GM12878 (cell line): ENCODE results near the gene TIMP4. TPM values are rescaled to one million over a fixed set of nuclear protein-coding genes. Genes with fewer than 3 reads are reported as not detected.

Experiments
- ATAC-seq: fragments of 200-7000 bp; cut with Tn5 transposase; 3 replicates; pipeline ENCODE4 v1.9.1; 2020; ENCODE audit warnings: mild to moderate bottlenecking, moderate library complexity
- BruUV-seq: library from RNA; stranded (reverse); fragments of 400-500 nt; replicated peaks from 2 replicates; lab custom pipeline; 2021; lab: Mats Ljungman, UMichigan
- CTCF ChIA-PET: fragments of 300-600 bp; sonication (Branson Sonifier 250); formaldehyde crosslinking; extraction: SDS; loops from one replicate; lab custom pipeline; 2021; ENCODE audit warnings: inconsistent platforms; lab: Yijun Ruan, JAX
- POLR2A ChIA-PET: fragments of 350-600 bp; formaldehyde crosslinking; extraction: SDS; loops from one replicate; lab custom pipeline; 2021; ENCODE audit warnings: inconsistent platforms; lab: Charles Lee
- RAD21 ChIA-PET: fragments of 300-600 bp; sonication (Branson Sonifier 250); formaldehyde crosslinking; loops from one replicate; lab custom pipeline; 2023; ENCODE audit warnings: antibody characterized with exemption; ENCODE audit not compliant: unreplicated experiment; lab: Charles Lee
- SMC1A ChIA-PET: fragments of 300-600 bp; sonication (Branson Sonifier 250); formaldehyde crosslinking; loops from one replicate; lab custom pipeline; 2023; ENCODE audit not compliant: unreplicated experiment, uncharacterized antibody; lab: Charles Lee
- DNase-seq: peaks from one replicate; pipeline ENCODE4 v3.0.0-alpha.2; 2011; ENCODE audit warnings: low read depth, low spot score
- FAIRE-seq: peaks from 3 replicates; lab custom pipeline; 2011; peaks lifted over from hg19 to GRCh38; lab: Jason Lieb, UNC
- H2AFZ ChIP-seq: 2 replicates; pipeline ENCODE4 v1.6.0; 2011; ENCODE audit warnings: low read depth, low read length, control low read depth; ENCODE audit not compliant: control insufficient read depth
- H3K27ac ChIP-seq: 2 replicates; pipeline ENCODE4 v1.5.1; 2011; ENCODE audit warnings: control low read depth; ENCODE audit not compliant: control insufficient read depth, insufficient read depth
- H3K27me3 ChIP-seq, 2 experiments: replicated peaks in 1 of 2; 2 replicates each; pipeline versions ENCODE4 v1.6.0 to v1.6.1; 2011; ENCODE audit warnings: low read length in 1 of 2; ENCODE audit not compliant: control insufficient read depth in 2 of 2, insufficient read depth in 2 of 2
- H3K36me3 ChIP-seq, 2 experiments: 2 replicates each; pipeline ENCODE4 v1.5.1; 2011; ENCODE audit warnings: low read length in 1 of 2; ENCODE audit not compliant: control insufficient read depth in 2 of 2, insufficient read depth in 2 of 2
- H3K4me1 ChIP-seq: 2 replicates; pipeline ENCODE4 v1.6.1; 2011; ENCODE audit warnings: mild to moderate bottlenecking, low read length, moderate library complexity, mixed read lengths; ENCODE audit not compliant: control insufficient read depth, insufficient read depth
- H3K4me2 ChIP-seq: 2 replicates; pipeline ENCODE4 v1.6.0; 2011; ENCODE audit warnings: control low read depth; ENCODE audit not compliant: control insufficient read depth, insufficient read depth
- H3K4me3 ChIP-seq: fragments of 200-600 bp; sonication (generic); 2 replicates; pipeline ENCODE4 v1.5.1; 2016
- H3K79me2 ChIP-seq: 2 replicates; pipeline ENCODE4 v1.6.0; 2011; ENCODE audit warnings: low read length; ENCODE audit not compliant: control insufficient read depth, insufficient read depth
- H3K9ac ChIP-seq: 2 replicates; pipeline ENCODE4 v1.8.0; 2011; ENCODE audit warnings: low read length, control low read depth, mixed read lengths; ENCODE audit not compliant: control insufficient read depth, insufficient read depth
- H3K9me3 ChIP-seq: replicated peaks from 3 replicates; pipeline ENCODE4 v1.5.1; 2011; ENCODE audit warnings: mild to moderate bottlenecking, low read length; ENCODE audit not compliant: control insufficient read depth, insufficient read depth
- H4K20me1 ChIP-seq: 2 replicates; pipeline ENCODE4 v1.6.0; 2011; ENCODE audit not compliant: control insufficient read depth, insufficient read depth
- E2F4 ChIP-seq: IDR thresholded peaks from 2 replicates; pipeline ENCODE4 v1.6.1; 2012; ENCODE audit warnings: low read depth, low read length, improper control_type of control experiment
- E2F8 ChIP-seq: fragments of 450-650 bp; IDR thresholded peaks from 2 replicates; pipeline ENCODE4 v1.6.1; 2018; ENCODE audit warnings: mild to moderate bottlenecking, low read depth, moderate library complexity; ENCODE audit not compliant: partially characterized antibody
- ETV6 ChIP-seq, 2 experiments: fragments of 450-650 bp in 1 of 2; IDR thresholded peaks in 1 of 2; conservative IDR thresholded peaks in 1 of 2; 2 replicates each; pipeline ENCODE4 v1.6.1; 2014; ENCODE audit warnings: antibody characterized with exemption in 1 of 2, borderline replicate concordance in 1 of 2, low read depth in 1 of 2, mild to moderate bottlenecking in 1 of 2, moderate library complexity in 1 of 2
- FOXM1 ChIP-seq: IDR thresholded peaks from 2 replicates; pipeline ENCODE4 v1.6.1; 2012; ENCODE audit warnings: low read depth, mild to moderate bottlenecking, inconsistent platforms, low read length, moderate library complexity
- IKZF1 ChIP-seq: fragments of 450-650 bp; conservative IDR thresholded peaks from 2 replicates; pipeline ENCODE4 v1.6.1; 2017; ENCODE audit warnings: antibody characterized with exemption, mild to moderate bottlenecking
- RFX5 ChIP-seq: IDR thresholded peaks from 2 replicates; pipeline ENCODE4 v1.6.1; 2011; ENCODE audit warnings: low read depth, low read length, improper control_type of control experiment
- SMARCA5 ChIP-seq: fragments of 450-650 bp; IDR thresholded peaks from 2 replicates; pipeline ENCODE4 v1.6.1; 2017; ENCODE audit warnings: mild to moderate bottlenecking
- SMC3 ChIP-seq: IDR thresholded peaks from 2 replicates; pipeline ENCODE4 v1.6.1; 2011; ENCODE audit warnings: low read length, improper control_type of control experiment, borderline replicate concordance
- SUZ12 ChIP-seq: fragments of 200-600 bp; sonication (generic); IDR thresholded peaks from one replicate; pipeline ENCODE4 v1.6.1; 2018; ENCODE audit warnings: antibody characterized with exemption, mild to moderate bottlenecking; ENCODE audit not compliant: unreplicated experiment
- ZNF274 ChIP-seq: IDR thresholded peaks from one replicate; pipeline ENCODE4 v1.8.0; 2011; ENCODE audit not compliant: insufficient read length, insufficient read depth
- WGBS: methylation state at CpG from one replicate; pipeline ENCODE4 v1.1.6; 2016; ENCODE audit warnings: low lambda C conversion rate; ENCODE audit not compliant: insufficient replicate concordance, insufficient coverage; ENCODE audit errors: missing lambda C conversion rate; 5-methylcytosine and 5-hydroxymethylcytosine counted together
- in situ Hi-C: fragments of 300-500 bp; cut with MboI; formaldehyde crosslinking; loops from 9 replicates; pipeline ENCODE4 v1.14.3; 2018; ENCODE audit warnings: mixed read lengths
- intact Hi-C: fragments of 100-400 bp; cut with micrococcal nuclease; formaldehyde crosslinking; loops from one replicate; pipeline ENCODE4 v1.14.2; 2022; ENCODE audit not compliant: unreplicated experiment
- polyA plus RNA-seq, 11 experiments: library from polyadenylated mRNA; depleted of rRNA in 4 of 11; unstranded in 6 of 11; stranded (reverse) in 5 of 11; fragments of >200 nt; fragmentation: Nextera tagmentation in 4 of 11; fragmentation: Illumina TruSeq in 1 of 11; extraction: Ambion mirVana in 4 of 11; extraction: Trizol in 1 of 11; gene quantifications; 1 replicate in 1 of 11; 2 replicates in 10 of 11; pipeline versions ENCODE4 v1.2.1 to v1.2.3, GENCODE V29; 2011 to 2016; ENCODE audit warnings: inconsistent platforms in 2 of 11, missing spikeins in 2 of 11, low read depth in 1 of 11
- total RNA-seq, 4 experiments: library from RNA; depleted of rRNA in 3 of 4; stranded (reverse); fragments of >200 nt in 3 of 4; fragmentation: Illumina TruSeq in 1 of 4; extraction: Trizol in 1 of 4; gene quantifications; 2 replicates each; pipeline versions ENCODE4 v1.2.1 to v1.2.3, GENCODE V29; 2013 to 2021
- TF ChIP-seq, protein P1 (sequence below): fragments of 450-650 bp; IDR thresholded peaks from 2 replicates; pipeline ENCODE4 v1.6.1; 2017; ENCODE audit warnings: antibody characterized with exemption, mild to moderate bottlenecking, moderate library complexity

The TIMP4 gene
- total and polyA plus RNA-seq, 10 of the 15 experiments (the other 5 are each of a cell fraction or from before 2014, with no cell fraction given): 0.07 TPM; not detected in 9

DNA sequence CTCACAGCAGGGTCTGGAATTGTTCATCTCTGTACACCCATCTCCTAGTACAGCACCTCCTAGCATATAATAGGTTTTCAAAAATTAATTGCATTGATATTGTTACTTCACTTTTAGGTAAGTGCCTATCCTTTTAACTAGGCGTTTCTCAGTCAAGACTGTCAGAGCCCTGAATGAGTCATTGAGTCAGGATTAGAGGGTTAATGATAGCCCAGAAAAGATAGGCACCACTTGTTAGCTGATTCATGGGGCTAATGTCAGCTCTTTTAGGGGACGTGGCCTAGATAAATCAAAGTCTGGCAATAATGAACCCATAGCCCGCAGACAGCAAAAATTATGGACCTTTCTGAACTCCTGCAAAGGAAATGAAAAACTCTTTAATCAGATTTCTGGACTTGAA, 42.9 kb downstream of the TIMP4 start:
- CTCF ChIA-PET: no interaction called here
- H3K79me2 ChIP-seq: no peaks in the 10 kb centered on the region
- no peak for DNase-seq
- H3K4me1 ChIP-seq: no peaks in the 10 kb centered on the region
- peaks cover 0 to 6% of the 10 kb centered on the region in 2 experiments; a peak in 1 of 4 replicates for H3K27me3 ChIP-seq
- H3K4me2 ChIP-seq: no peak overlapping the region
- H3K36me3 ChIP-seq: no peaks in the 10 kb centered on the region
- H4K20me1 ChIP-seq: no peaks in the 10 kb centered on the region
- intact Hi-C loops: no loop called here
- BruUV-seq: no TSS peak
- in situ Hi-C loops: no loop called here
- H2AFZ ChIP-seq: no peak overlapping the region
- H3K9ac ChIP-seq: no peak overlapping the region
- H3K4me3 ChIP-seq: no peak overlapping the region
- FAIRE-seq: no peak
- RAD21 ChIA-PET: interaction anchor here (1.1 kb wide), 1 partner anchor 19 kb away, joined by 4 read pairs; no protein-coding TSS in a partner anchor
- H3K27ac ChIP-seq: no peak overlapping the region
- POLR2A ChIA-PET: no interaction called here
- WGBS: 8% methylated on average over 3 of the region's 3 CpGs
- SMC1A ChIA-PET: no interaction called here
- TF ChIP-seq ZNF274 (no peak), ETV6 (conservative IDR thresholded peaks at IDR 0.05 in 1 of 2, IDR thresholded peaks at IDR 0.05 in 1 of 2; ENCODE audit: borderline replicate concordance in 1 of 2, low read depth in 1 of 2) (no peak)
- no peaks in the 10 kb centered on the region for H3K9me3 ChIP-seq
- no peak for ATAC-seq

GRCh38 chr3:12115104-12115503, 43.6 kb downstream of the TIMP4 start:
- POLR2A ChIA-PET: no interaction called here
- RAD21 ChIA-PET: no interaction called here
- no TSS peak for BruUV-seq
- Histone ChIP-seq H3K4me2 (no peak overlapping the region), H2AFZ (no peak overlapping the region), H3K9me3 (no peaks in the 10 kb centered on the region; the same call in 2 of the 3 replicates), H3K4me3 (no peak overlapping the region), H3K4me1 (no peaks in the 10 kb centered on the region), H3K9ac (no peak overlapping the region), H3K27me3 (peaks cover 0 to 6% of the 10 kb centered on the region in 2 experiments; a peak in 1 of 4 replicates), H3K27ac (no peak overlapping the region), H3K79me2 (no peaks in the 10 kb centered on the region), H4K20me1 (no peaks in the 10 kb centered on the region), H3K36me3 (no peaks in the 10 kb centered on the region)
- intact Hi-C loops: no loop called here
- CTCF ChIA-PET: interaction anchor here (2.0 kb wide), 1 partner anchor 20 kb away, joined by 5 read pairs; no protein-coding TSS in a partner anchor
- SMC1A ChIA-PET: no interaction called here
- no peak for DNase-seq
- ATAC-seq: no peak
- WGBS: 12% methylated on average over 3 of the region's 3 CpGs
- in situ Hi-C loops: no loop called here
- no peak for FAIRE-seq
- TF ChIP-seq SMC3 (no peak), SUZ12 (no peak), IKZF1 (no peak), E2F8 (no peak), E2F4 (no peak), FOXM1 (no peak), SMARCA5 (no peak), RFX5 (no peak)
- TF ChIP-seq, protein P1, sequence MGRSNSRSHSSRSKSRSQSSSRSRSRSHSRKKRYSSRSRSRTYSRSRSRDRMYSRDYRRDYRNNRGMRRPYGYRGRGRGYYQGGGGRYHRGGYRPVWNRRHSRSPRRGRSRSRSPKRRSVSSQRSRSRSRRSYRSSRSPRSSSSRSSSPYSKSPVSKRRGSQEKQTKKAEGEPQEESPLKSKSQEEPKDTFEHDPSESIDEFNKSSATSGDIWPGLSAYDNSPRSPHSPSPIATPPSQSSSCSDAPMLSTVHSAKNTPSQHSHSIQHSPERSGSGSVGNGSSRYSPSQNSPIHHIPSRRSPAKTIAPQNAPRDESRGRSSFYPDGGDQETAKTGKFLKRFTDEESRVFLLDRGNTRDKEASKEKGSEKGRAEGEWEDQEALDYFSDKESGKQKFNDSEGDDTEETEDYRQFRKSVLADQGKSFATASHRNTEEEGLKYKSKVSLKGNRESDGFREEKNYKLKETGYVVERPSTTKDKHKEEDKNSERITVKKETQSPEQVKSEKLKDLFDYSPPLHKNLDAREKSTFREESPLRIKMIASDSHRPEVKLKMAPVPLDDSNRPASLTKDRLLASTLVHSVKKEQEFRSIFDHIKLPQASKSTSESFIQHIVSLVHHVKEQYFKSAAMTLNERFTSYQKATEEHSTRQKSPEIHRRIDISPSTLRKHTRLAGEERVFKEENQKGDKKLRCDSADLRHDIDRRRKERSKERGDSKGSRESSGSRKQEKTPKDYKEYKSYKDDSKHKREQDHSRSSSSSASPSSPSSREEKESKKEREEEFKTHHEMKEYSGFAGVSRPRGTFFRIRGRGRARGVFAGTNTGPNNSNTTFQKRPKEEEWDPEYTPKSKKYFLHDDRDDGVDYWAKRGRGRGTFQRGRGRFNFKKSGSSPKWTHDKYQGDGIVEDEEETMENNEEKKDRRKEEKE: no peak
